Mesodermal cell (in vitro differentiated cells): Measurements from ENCODE around the gene SOX13.

Source experiments
- H3K27ac ChIP-seq: 2 replicates; pipeline ENCODE4 v1.7.0; 2013; ENCODE audit warnings: mild to moderate bottlenecking, low read depth, low read length, moderate library complexity; ENCODE audit not compliant: severe bottlenecking
- H3K36me3 ChIP-seq: 2 replicates; pipeline ENCODE4 v1.7.1; 2013; ENCODE audit warnings: mild to moderate bottlenecking, low read length, moderate library complexity; ENCODE audit not compliant: control insufficient read depth, insufficient read depth
- H3K4me1 ChIP-seq: one replicate; pipeline ENCODE4 v1.7.1; 2013; ENCODE audit warnings: mild to moderate bottlenecking, low read length; ENCODE audit not compliant: insufficient read depth, control insufficient read depth, poor library complexity, severe bottlenecking
- H3K4me3 ChIP-seq: 2 replicates; pipeline ENCODE4 v1.7.0; 2013; ENCODE audit warnings: low read length, control low read depth, mild to moderate bottlenecking; ENCODE audit not compliant: insufficient read depth, poor library complexity, severe bottlenecking; ENCODE audit errors: extremely low read depth
- H3K9me3 ChIP-seq: 2 replicates; pipeline ENCODE4 v1.7.1; 2013; ENCODE audit warnings: mild to moderate bottlenecking, low read length, moderate library complexity; ENCODE audit not compliant: control insufficient read depth
- WGBS, 2 experiments: methylation state at CpG; one replicate each; pipeline ENCODE4 v1.1.5; 2013; ENCODE audit warnings: missing lambda C conversion rate in 2 of 2; ENCODE audit not compliant: insufficient coverage in 2 of 2; 5-methylcytosine and 5-hydroxymethylcytosine counted together

Gene SOX13

GRCh38 chr1:204076891-204077290 is 4.0 kb downstream of the SOX13 start:
- no peak overlapping the region for H3K4me3 ChIP-seq
- H3K4me1 ChIP-seq: peaks cover 43% of the 10 kb centered on the region
- no peaks in the 10 kb centered on the region for H3K9me3 ChIP-seq
- WGBS, 2 experiments: 100% methylated on average over 1 of the region's 1 CpG; no CpG with 5 or more reads in 1 of the 2 experiments
- no peaks in the 10 kb centered on the region for H3K36me3 ChIP-seq
- no peak overlapping the region for H3K27ac ChIP-seq

- WGBS, 2 experiments: 13 to 26% methylated on average over 9 to 13 of the region's 17 CpGs
- Histone ChIP-seq H3K9me3 (no peaks in the 10 kb centered on the region), H3K27ac (peak overlapping the region; percentile 91), H3K4me3 (peak overlapping the region; percentile 16), H3K4me1 (peaks cover 50% of the 10 kb centered on the region), H3K36me3 (no peaks in the 10 kb centered on the region)
These were observed 5.2 kb downstream of the SOX13 start for GRCh38 chr1:204077979-204078696.

GRCh38 chr1:204079608-204079999 is 6.7 kb downstream of the SOX13 start:
- Histone ChIP-seq H3K36me3 (no peaks in the 10 kb centered on the region), H3K4me3 (no peak overlapping the region), H3K9me3 (no peaks in the 10 kb centered on the region), H3K4me1 (peaks cover 58% of the 10 kb centered on the region), H3K27ac (peak overlapping the region; percentile 69)
- 17 to 65% methylated on average over 2 to 3 of the region's 3 CpGs for WGBS, 2 experiments

- Histone ChIP-seq H3K4me3 (no peak overlapping the region), H3K36me3 (no peaks in the 10 kb centered on the region), H3K4me1 (peaks cover 57% of the 10 kb centered on the region), H3K9me3 (no peaks in the 10 kb centered on the region), H3K27ac (peak overlapping the region; percentile 71)
- 20 to 29% methylated on average over 1 to 4 of the region's 8 CpGs for WGBS, 2 experiments
These were observed 7.4 kb downstream of the SOX13 start for GRCh38 chr1:204080163-204080903.

GRCh38 chr1:204081164-204081790 is 8.4 kb downstream of the SOX13 start:
- Histone ChIP-seq H3K4me1 (peaks cover 48% of the 10 kb centered on the region), H3K36me3 (no peaks in the 10 kb centered on the region), H3K9me3 (no peaks in the 10 kb centered on the region), H3K27ac (no peak overlapping the region), H3K4me3 (no peak overlapping the region)
- 21 to 29% methylated on average over 4 to 9 of the region's 13 CpGs for WGBS, 2 experiments

GRCh38 chr1:204081791-204082513 is 9.0 kb downstream of the SOX13 start:
- Histone ChIP-seq H3K27ac (no peak overlapping the region), H3K4me1 (peaks cover 44% of the 10 kb centered on the region)
- 55 to 66% methylated on average over 3 to 7 of the region's 8 CpGs for WGBS, 2 experiments

DNA sequence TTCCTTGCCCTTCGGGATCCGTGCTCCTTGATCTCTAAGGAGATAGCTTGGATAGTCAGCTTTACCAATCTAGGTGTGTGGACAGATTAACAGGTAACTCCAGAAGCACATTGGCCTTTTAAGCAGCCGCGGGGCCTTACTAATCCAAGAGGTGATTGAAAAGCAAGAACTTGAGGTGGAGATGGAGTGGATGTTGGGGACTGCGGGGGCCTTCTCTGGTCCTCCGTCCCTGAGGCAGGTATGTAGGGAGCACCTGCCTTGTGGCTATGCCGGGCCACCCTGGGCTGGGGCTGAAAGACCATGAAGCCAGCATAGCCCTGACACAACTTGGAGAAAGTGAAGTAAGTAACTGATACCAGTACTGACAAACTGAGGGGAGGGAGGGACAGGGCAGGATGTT is 10.6 kb downstream of the SOX13 start:
- H3K36me3 ChIP-seq: no peaks in the 10 kb centered on the region
- no peaks in the 10 kb centered on the region for H3K9me3 ChIP-seq
- no peak overlapping the region for H3K27ac ChIP-seq
- H3K4me3 ChIP-seq: no peak overlapping the region
- 93 to 94% methylated on average over 6 to 7 of the region's 7 CpGs for WGBS, 2 experiments
- H3K4me1 ChIP-seq: peaks cover 37% of the 10 kb centered on the region

More at GRCh38 chr1:204081791-204082513, 9.0 kb downstream of the SOX13 start:
- H3K9me3 ChIP-seq: no peaks in the 10 kb centered on the region
- H3K36me3 ChIP-seq: no peaks in the 10 kb centered on the region
- H3K4me3 ChIP-seq: no peak overlapping the region

- no peak overlapping the region for H3K27ac ChIP-seq
- H3K4me3 ChIP-seq: no peak overlapping the region
These were observed 11.4 kb downstream of the SOX13 start for GRCh38 chr1:204084247-204084772.

GRCh38 chr1:204085876-204086275 is 13.0 kb downstream of the SOX13 start:
- H3K27ac ChIP-seq: no peak overlapping the region
- peaks cover 22% of the 10 kb centered on the region for H3K4me1 ChIP-seq
- 91 to 96% methylated on average over 6 to 7 of the region's 7 CpGs for WGBS, 2 experiments

More at GRCh38 chr1:204084247-204084772, 11.4 kb downstream of the SOX13 start:
- Histone ChIP-seq H3K9me3 (no peaks in the 10 kb centered on the region), H3K36me3 (no peaks in the 10 kb centered on the region), H3K4me1 (peaks cover 30% of the 10 kb centered on the region)
- WGBS, 2 experiments: 27% methylated on average over 2 of the region's 4 CpGs; no CpG with 5 or more reads in 1 of the 2 experiments

More at GRCh38 chr1:204085876-204086275, 13.0 kb downstream of the SOX13 start:
- Histone ChIP-seq H3K4me3 (no peak overlapping the region), H3K36me3 (no peaks in the 10 kb centered on the region), H3K9me3 (no peaks in the 10 kb centered on the region)
